GM19372 (cell line): ENCODE measurements around the gene COX17.

Experiments used
- ATAC-seq: cut with Tn5 transposase; IDR thresholded peaks from one replicate; pipeline ENCODE4 v1.9.1; 2021; ENCODE audit warnings: mild to moderate bottlenecking, low read depth, moderate library complexity; ENCODE audit not compliant: unreplicated experiment

The COX17 gene

DNA sequence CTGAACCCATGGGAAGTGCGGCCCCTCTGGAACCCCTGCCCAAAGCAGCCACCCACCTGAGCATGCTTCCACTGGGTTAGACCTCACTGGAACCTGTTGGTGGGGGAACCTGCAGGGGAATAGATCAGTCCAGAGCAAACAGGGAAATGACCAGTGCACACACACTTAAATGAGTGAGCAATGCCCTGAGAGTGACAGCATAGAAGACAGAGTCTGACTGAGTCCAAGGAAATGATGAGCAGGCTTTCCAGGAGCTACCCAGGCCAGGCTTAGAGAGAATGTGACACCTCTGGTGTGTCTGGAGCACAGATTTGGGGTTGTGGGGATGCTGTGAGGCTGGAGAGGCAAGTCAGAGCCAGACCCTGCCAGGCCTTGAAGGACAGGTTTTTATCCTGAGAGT, 51.0 kb downstream of the COX17 start:
- no peak for ATAC-seq

DNA sequence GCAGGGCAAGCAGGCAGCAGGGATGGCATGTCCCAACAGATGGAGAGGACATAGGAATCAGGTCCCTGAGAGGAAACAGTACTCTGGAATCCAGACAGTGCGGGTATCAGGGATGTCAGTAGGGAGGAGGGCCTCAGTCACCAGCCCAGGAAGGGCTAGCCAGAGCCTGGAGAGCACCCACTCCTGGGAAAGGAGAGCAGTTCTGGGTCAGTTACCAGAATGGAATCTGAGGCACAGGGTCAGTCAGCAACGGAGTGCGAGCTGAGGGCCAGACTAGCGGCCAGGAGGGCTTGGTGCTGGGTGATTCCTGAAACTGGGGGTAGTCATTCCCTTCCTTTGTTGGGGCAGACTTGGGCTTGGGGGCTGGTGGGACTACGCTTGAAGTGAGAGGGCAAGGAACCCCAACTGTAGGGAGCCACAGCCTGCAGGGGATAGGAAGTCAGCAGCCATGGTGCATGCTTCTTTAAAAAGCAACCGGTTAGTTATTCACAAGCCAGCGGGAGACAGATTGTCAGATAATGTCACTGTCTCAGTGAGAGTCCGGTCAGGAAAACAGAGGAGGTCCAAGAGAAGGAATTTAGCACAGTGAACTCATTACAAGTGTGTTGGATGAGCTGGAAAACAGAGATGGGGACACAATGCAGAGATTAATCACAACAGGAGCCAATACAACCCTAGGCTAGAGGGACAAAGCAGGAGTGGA, 51.6 kb downstream of the COX17 start:
- no peak for ATAC-seq

DNA sequence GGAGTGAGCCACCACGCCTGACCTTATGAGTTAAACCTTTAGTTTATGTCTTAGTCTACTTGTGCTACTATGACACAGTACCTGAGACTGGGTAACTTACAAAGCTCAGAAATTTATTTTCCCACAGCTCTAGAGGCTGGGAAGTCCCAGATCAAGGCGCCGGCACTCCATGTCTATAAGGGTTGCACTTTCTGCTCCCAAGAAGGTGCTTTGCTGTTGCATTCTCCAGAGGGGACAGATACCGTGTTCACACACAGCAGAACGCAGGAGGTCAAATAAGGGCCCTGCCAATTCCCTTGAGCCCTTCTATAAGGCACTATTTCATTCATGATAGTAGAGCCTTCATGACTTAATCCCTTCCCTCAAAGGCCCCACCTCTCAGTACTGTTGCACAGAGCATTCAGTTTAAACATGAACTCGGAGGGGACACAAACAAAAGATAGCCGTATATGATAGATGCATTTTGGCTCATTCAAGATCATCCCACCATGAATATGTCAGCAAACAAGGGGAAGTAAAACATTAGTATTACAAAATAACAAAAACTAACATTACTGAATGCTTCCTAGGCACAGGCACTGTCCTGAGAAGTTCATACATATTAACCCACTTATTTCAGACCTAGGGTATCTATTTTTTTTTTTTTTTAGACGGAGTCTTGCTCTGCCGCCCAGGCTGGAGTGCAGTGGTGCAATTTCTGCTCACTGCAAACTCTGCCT, 53.0 kb downstream of the COX17 start:
- ATAC-seq: no peak

DNA sequence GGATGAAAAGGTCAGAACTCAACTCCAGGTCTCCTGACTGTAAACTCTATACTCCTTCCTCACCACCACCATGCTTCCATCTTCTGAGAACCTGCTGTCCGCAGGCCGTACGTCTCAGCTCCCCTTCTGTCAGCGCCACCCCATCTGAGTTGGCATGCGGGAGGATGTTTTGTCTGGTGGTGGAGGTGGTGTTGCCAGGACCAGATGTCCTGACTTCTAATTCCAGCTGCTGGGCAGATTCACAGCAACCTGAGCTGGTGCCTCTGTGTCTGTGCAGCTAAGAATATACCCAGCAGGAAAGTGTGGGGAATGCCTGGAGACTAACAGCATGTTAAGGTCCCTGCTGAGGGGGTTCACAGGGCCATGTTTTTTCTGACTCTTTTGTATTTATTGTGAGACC, 56.3 kb downstream of the COX17 start:
- no peak for ATAC-seq
